IMR-90 (cell line): ENCODE measurements around the gene SMAD2. TPM values are rescaled to one million over a fixed set of nuclear protein-coding genes. Genes with fewer than 3 reads are reported as not detected.

Experiments
- ATAC-seq: fragments of 200-7000 bp; cut with Tn5 transposase; 2 replicates; pipeline ENCODE4 v1.9.1; 2020; ENCODE audit warnings: low read depth, mild to moderate bottlenecking, moderate library complexity
- BruUV-seq: library from RNA; stranded (reverse); fragments of 400-500 nt; replicated peaks from 2 replicates; lab custom pipeline; 2021; lab: Mats Ljungman, UMichigan
- CTCF ChIA-PET: fragments of 300-600 bp; formaldehyde crosslinking; extraction: SDS; loops from one replicate; lab custom pipeline; 2021; ENCODE audit warnings: antibody characterized with exemption; lab: Yijun Ruan, JAX
- POLR2A ChIA-PET: fragments of 300-600 bp; sonication (Branson Sonifier 250); formaldehyde crosslinking; loops from one replicate; lab custom pipeline; 2022; ENCODE audit warnings: antibody characterized with exemption; ENCODE audit not compliant: unreplicated experiment; lab: Charles Lee
- DNase-seq: peaks from one replicate; pipeline ENCODE4 v3.0.0; 2013
- H2AFZ ChIP-seq: replicated peaks from 2 replicates; pipeline ENCODE3; 2013; ENCODE audit warnings: low read length, mild to moderate bottlenecking; ENCODE audit not compliant: poor library complexity
- H2AK5ac ChIP-seq: 2 replicates; pipeline ENCODE4 v1.6.1; 2013; ENCODE audit warnings: low read depth, low read length, inconsistent platforms
- H2AK9ac ChIP-seq: replicated peaks from 2 replicates; pipeline ENCODE3; 2013; ENCODE audit warnings: mild to moderate bottlenecking, low read depth, low read length, moderate library complexity; ENCODE audit not compliant: poor library complexity
- H2BK120ac ChIP-seq: 2 replicates; pipeline ENCODE4 v1.6.1; 2013; ENCODE audit warnings: low read depth, low read length, inconsistent platforms
- H2BK15ac ChIP-seq: 3 replicates; pipeline ENCODE4 v1.6.1; 2013; ENCODE audit warnings: low read depth, low read length, inconsistent platforms
- H2BK20ac ChIP-seq: 2 replicates; pipeline ENCODE4 v1.6.1; 2013; ENCODE audit warnings: low read depth, mild to moderate bottlenecking, inconsistent platforms, low read length, moderate library complexity
- H2BK5ac ChIP-seq: 2 replicates; pipeline ENCODE4 v1.6.1; 2013; ENCODE audit warnings: mild to moderate bottlenecking, low read depth, low read length, inconsistent platforms; ENCODE audit not compliant: poor library complexity, severe bottlenecking
- H3K14ac ChIP-seq: replicated peaks from 2 replicates; pipeline ENCODE4 v1.6.1; 2013; ENCODE audit warnings: low read depth, low read length, inconsistent platforms
- H3K18ac ChIP-seq: 2 replicates; pipeline ENCODE4 v1.6.1; 2013; ENCODE audit warnings: low read depth, low read length, control low read depth
- H3K23ac ChIP-seq: 2 replicates; pipeline ENCODE4 v1.6.1; 2013; ENCODE audit warnings: low read depth, low read length, inconsistent platforms
- H3K27ac ChIP-seq: 2 replicates; pipeline ENCODE4 v1.5.1; 2013; ENCODE audit warnings: mild to moderate bottlenecking, control low read depth, low read length; ENCODE audit not compliant: insufficient read depth
- H3K27me3 ChIP-seq: 2 replicates; pipeline ENCODE4 v1.6.1; 2013; ENCODE audit warnings: low read length; ENCODE audit not compliant: control insufficient read depth, insufficient read depth
- H3K36me3 ChIP-seq: 2 replicates; pipeline ENCODE4 v1.6.1; 2013; ENCODE audit warnings: low read length, mixed read lengths; ENCODE audit not compliant: control insufficient read depth, insufficient read depth
- H3K4ac ChIP-seq: 2 replicates; pipeline ENCODE4 v1.6.1; 2013; ENCODE audit warnings: low read depth, low read length, inconsistent platforms
- H3K4me1 ChIP-seq: 2 replicates; pipeline ENCODE4 v1.6.1; 2013; ENCODE audit warnings: low read length, mixed read lengths; ENCODE audit not compliant: control insufficient read depth, insufficient read depth
- H3K4me2 ChIP-seq: 2 replicates; pipeline ENCODE4 v1.6.1; 2013; ENCODE audit warnings: low read depth, mild to moderate bottlenecking, control low read depth, low read length, moderate library complexity
- H3K4me3 ChIP-seq: 2 replicates; pipeline ENCODE4 v1.5.1; 2013; ENCODE audit warnings: low read depth, mild to moderate bottlenecking, control low read depth, low read length, moderate library complexity; ENCODE audit not compliant: insufficient read depth
- H3K56ac ChIP-seq: 2 replicates; pipeline ENCODE4 v1.6.1; 2013; ENCODE audit warnings: low read length, inconsistent platforms; ENCODE audit not compliant: insufficient read depth; ENCODE audit errors: extremely low read depth
- H3K79me1 ChIP-seq, 2 experiments: 2 replicates each; pipeline ENCODE4 v1.6.1; 2013; ENCODE audit warnings: low read length in 2 of 2, inconsistent platforms in 1 of 2, low read depth in 1 of 2
- H3K9ac ChIP-seq: 2 replicates; pipeline ENCODE4 v1.6.1; 2013; ENCODE audit warnings: low read depth, low read length, control low read depth
- H3K9me1 ChIP-seq: 2 replicates; pipeline ENCODE4 v1.6.1; 2013; ENCODE audit warnings: low read length, inconsistent platforms; ENCODE audit not compliant: insufficient read depth
- H3K9me3 ChIP-seq: 2 replicates; pipeline ENCODE4 v1.6.1; 2013; ENCODE audit warnings: low read length; ENCODE audit not compliant: control insufficient read depth, insufficient read depth
- H4K20me1 ChIP-seq: 2 replicates; pipeline ENCODE4 v1.6.1; 2013; ENCODE audit warnings: low read length, inconsistent platforms; ENCODE audit not compliant: insufficient read depth
- H4K5ac ChIP-seq: 2 replicates; pipeline ENCODE4 v1.6.1; 2013; ENCODE audit warnings: mild to moderate bottlenecking, low read depth, low read length, control low read depth
- H4K8ac ChIP-seq, 2 experiments: 2 replicates each; pipeline ENCODE4 v1.6.1; 2013; ENCODE audit warnings: low read depth in 2 of 2, low read length in 2 of 2, control low read depth in 1 of 2, inconsistent platforms in 1 of 2
- H4K91ac ChIP-seq: 2 replicates; pipeline ENCODE4 v1.6.1; 2013; ENCODE audit warnings: low read depth, low read length, inconsistent platforms; ENCODE audit not compliant: insufficient read depth
- BHLHE40 ChIP-seq: fragments of 150-350 bp; IDR thresholded peaks from 2 replicates; pipeline ENCODE4 v1.6.1; 2016; ENCODE audit warnings: mild to moderate bottlenecking, low read depth, low read length
- CEBPB ChIP-seq: IDR thresholded peaks from 2 replicates; pipeline ENCODE4 v1.6.1; 2012; ENCODE audit warnings: low read depth, low read length, improper control_type of control experiment
- CHD1 ChIP-seq: IDR thresholded peaks from 2 replicates; pipeline ENCODE4 v1.6.1; 2012; ENCODE audit warnings: low read depth, low read length, improper control_type of control experiment
- FOS ChIP-seq: fragments of 150-350 bp; IDR thresholded peaks from 2 replicates; pipeline ENCODE4 v1.6.1; 2016; ENCODE audit warnings: low read depth, low read length
- MAFK ChIP-seq: IDR thresholded peaks from 2 replicates; pipeline ENCODE4 v1.6.1; 2012; ENCODE audit warnings: low read depth, low read length, improper control_type of control experiment
- MAZ ChIP-seq: IDR thresholded peaks from 2 replicates; pipeline ENCODE4 v1.6.1; 2012; ENCODE audit warnings: low read depth, mild to moderate bottlenecking, low read length, improper control_type of control experiment, moderate library complexity, borderline replicate concordance
- MXI1 ChIP-seq: IDR thresholded peaks from 2 replicates; pipeline ENCODE4 v1.6.1; 2012; ENCODE audit warnings: low read depth, mild to moderate bottlenecking, low read length, moderate library complexity, borderline replicate concordance
- NFE2L2 ChIP-seq: fragments of 150-350 bp; IDR thresholded peaks from 2 replicates; pipeline ENCODE4 v1.6.1; 2016; ENCODE audit warnings: low read depth, mild to moderate bottlenecking, low read length
- POLR2A ChIP-seq: IDR thresholded peaks from 2 replicates; pipeline ENCODE4 v1.6.1; 2012; ENCODE audit warnings: mild to moderate bottlenecking, low read depth, low read length
- RAD21 ChIP-seq: IDR thresholded peaks from 2 replicates; pipeline ENCODE4 v1.6.1; 2012; ENCODE audit warnings: low read length, improper control_type of control experiment
- RCOR1 ChIP-seq: IDR thresholded peaks from 2 replicates; pipeline ENCODE4 v1.6.1; 2012; ENCODE audit warnings: mild to moderate bottlenecking, low read length, improper control_type of control experiment; ENCODE audit not compliant: insufficient replicate concordance
- RFX5 ChIP-seq: IDR thresholded peaks from 2 replicates; pipeline ENCODE4 v1.8.0; 2012; ENCODE audit warnings: low read depth, mild to moderate bottlenecking, low read length, moderate library complexity
- SMC3 ChIP-seq: fragments of 150-350 bp; IDR thresholded peaks from 2 replicates; pipeline ENCODE4 v1.6.1; 2016; ENCODE audit warnings: low read depth, mild to moderate bottlenecking, antibody characterized with exemption, low read length, moderate library complexity
- WGBS, 2 experiments: methylation state at CpG; one replicate each; pipeline versions ENCODE4 v1.1.5 to v1.1.7; 2013; ENCODE audit warnings: missing lambda C conversion rate in 2 of 2; ENCODE audit not compliant: insufficient read length in 1 of 2; ENCODE audit errors: extremely low coverage in 2 of 2; 5-methylcytosine and 5-hydroxymethylcytosine counted together
- dilution Hi-C: fragments of 300-500 bp; cut with HindIII; formaldehyde crosslinking; loops from one replicate; pipeline ENCODE4 v1.14.3; 2018; ENCODE audit warnings: low sequenced_read_pairs; ENCODE audit not compliant: unreplicated experiment
- in situ Hi-C: fragments of 300-500 bp; cut with MboI; formaldehyde crosslinking; loops from 3 replicates; pipeline ENCODE4 v1.14.3; 2019; ENCODE audit warnings: low sequenced_read_pairs, inconsistent platforms, mixed read lengths
- intact Hi-C: fragments of 100-400 bp; cut with micrococcal nuclease; formaldehyde crosslinking; loops from 2 replicates; pipeline ENCODE4 v1.10.0; 2022
- polyA plus RNA-seq, 3 experiments: library from polyadenylated mRNA; depleted of rRNA; stranded (reverse); fragments of >200 nt; gene quantifications; 2 replicates each; pipeline ENCODE4 v1.2.3, GENCODE V29; 2012; ENCODE audit warnings: low replicate concordance in 1 of 3
- total RNA-seq: library from RNA; depleted of rRNA; stranded (reverse); fragments of >200 nt; gene quantifications from 2 replicates; pipeline ENCODE4 v1.2.3, GENCODE V29; 2012
- TF ChIP-seq, protein P1 (sequence below): fragments of 150-350 bp; IDR thresholded peaks from 2 replicates; pipeline ENCODE4 v1.6.1; 2016; ENCODE audit warnings: low read depth, mild to moderate bottlenecking, low read length, moderate library complexity, borderline replicate concordance
- TF ChIP-seq, protein P2 (sequence below): conservative IDR thresholded peaks from 2 replicates; pipeline ENCODE4 v1.5.1; 2012; ENCODE audit warnings: mild to moderate bottlenecking, low read depth, low read length, improper control_type of control experiment

Gene SMAD2
- total and polyA plus RNA-seq, 2 of the 4 experiments (the other 2 are of a cell fraction): 41.7 to 171 TPM

DNA sequence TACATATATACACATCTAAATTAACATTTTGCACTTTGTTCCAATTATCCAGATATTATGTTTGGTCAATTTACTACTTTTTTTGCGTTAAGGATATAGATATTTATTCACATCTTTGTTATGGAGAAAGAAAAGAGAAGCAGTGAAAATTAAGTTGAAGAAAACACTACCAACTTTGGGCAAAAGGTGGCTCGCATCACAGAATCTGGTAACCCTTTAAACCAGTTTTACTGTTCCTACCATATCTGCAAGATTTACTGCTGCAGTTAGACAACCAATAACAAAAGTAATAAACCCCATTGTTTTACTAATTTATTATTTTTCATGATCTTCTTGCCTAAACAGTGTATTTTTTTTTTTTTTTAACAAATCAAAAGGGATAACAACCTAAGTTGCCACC is 53.6 kb downstream of the SMAD2 start:
- H4K91ac ChIP-seq: no peak overlapping the region
- H3K4me2 ChIP-seq: no peak overlapping the region
- H3K9me3 ChIP-seq: no peaks in the 10 kb centered on the region
- TF ChIP-seq SMC3 (no peak), BHLHE40 (no peak), FOS (no peak), RFX5 (no peak), MAFK (no peak), POLR2A (no peak), RAD21 (no peak), MAZ (no peak), MXI1 (no peak), CEBPB (no peak), NFE2L2 (no peak), CHD1 (no peak), RCOR1 (no peak)
- TF ChIP-seq, protein P1, sequence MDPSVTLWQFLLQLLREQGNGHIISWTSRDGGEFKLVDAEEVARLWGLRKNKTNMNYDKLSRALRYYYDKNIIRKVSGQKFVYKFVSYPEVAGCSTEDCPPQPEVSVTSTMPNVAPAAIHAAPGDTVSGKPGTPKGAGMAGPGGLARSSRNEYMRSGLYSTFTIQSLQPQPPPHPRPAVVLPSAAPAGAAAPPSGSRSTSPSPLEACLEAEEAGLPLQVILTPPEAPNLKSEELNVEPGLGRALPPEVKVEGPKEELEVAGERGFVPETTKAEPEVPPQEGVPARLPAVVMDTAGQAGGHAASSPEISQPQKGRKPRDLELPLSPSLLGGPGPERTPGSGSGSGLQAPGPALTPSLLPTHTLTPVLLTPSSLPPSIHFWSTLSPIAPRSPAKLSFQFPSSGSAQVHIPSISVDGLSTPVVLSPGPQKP: no peak
- TF ChIP-seq, protein P2, sequence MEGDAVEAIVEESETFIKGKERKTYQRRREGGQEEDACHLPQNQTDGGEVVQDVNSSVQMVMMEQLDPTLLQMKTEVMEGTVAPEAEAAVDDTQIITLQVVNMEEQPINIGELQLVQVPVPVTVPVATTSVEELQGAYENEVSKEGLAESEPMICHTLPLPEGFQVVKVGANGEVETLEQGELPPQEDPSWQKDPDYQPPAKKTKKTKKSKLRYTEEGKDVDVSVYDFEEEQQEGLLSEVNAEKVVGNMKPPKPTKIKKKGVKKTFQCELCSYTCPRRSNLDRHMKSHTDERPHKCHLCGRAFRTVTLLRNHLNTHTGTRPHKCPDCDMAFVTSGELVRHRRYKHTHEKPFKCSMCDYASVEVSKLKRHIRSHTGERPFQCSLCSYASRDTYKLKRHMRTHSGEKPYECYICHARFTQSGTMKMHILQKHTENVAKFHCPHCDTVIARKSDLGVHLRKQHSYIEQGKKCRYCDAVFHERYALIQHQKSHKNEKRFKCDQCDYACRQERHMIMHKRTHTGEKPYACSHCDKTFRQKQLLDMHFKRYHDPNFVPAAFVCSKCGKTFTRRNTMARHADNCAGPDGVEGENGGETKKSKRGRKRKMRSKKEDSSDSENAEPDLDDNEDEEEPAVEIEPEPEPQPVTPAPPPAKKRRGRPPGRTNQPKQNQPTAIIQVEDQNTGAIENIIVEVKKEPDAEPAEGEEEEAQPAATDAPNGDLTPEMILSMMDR: no peak
- no peak overlapping the region for H2BK5ac ChIP-seq
- H3K36me3 ChIP-seq: peaks cover 1% of the 10 kb centered on the region; the same call in 1 of the 2 replicates
- H2BK120ac ChIP-seq: no peak overlapping the region
- H2AFZ ChIP-seq: no peak overlapping the region
- no peak overlapping the region for H4K5ac ChIP-seq
- H3K23ac ChIP-seq: no peak overlapping the region
- H3K9ac ChIP-seq: no peak overlapping the region
- H2AK9ac ChIP-seq: no peak overlapping the region
- no peak overlapping the region for H3K27ac ChIP-seq
- peaks cover 13% of the 10 kb centered on the region for H4K20me1 ChIP-seq
- BruUV-seq: no TSS peak
- no peak overlapping the region for H3K18ac ChIP-seq
- no peak overlapping the region for H2AK5ac ChIP-seq
- intact Hi-C loops (no loop called here), dilution Hi-C loops (no loop called here), in situ Hi-C loops (no loop called here)
- H3K4me3 ChIP-seq: no peak overlapping the region
- ChIA-PET POLR2A (no interaction called here), CTCF (no interaction called here)
- no peaks in the 10 kb centered on the region for H3K27me3 ChIP-seq
- WGBS, 2 experiments: no CpG with 5 or more reads among the region's 2 CpGs
- no peak overlapping the region for H3K4ac ChIP-seq
- H3K14ac ChIP-seq: no peak overlapping the region
- no peak overlapping the region for H4K8ac ChIP-seq
- ATAC-seq (no peak), DNase-seq (no peak)
- no peak overlapping the region for H2BK15ac ChIP-seq
- 0 out of 2 replicates have a peak, but pooled peaks cover 2% of the 10 kb centered on the region for H3K4me1 ChIP-seq
- H3K56ac ChIP-seq: no peak overlapping the region
- H2BK20ac ChIP-seq: no peak overlapping the region
- peaks cover 14 to 45% of the 10 kb centered on the region in 2 experiments for H3K79me1 ChIP-seq
- peaks cover 4% of the 10 kb centered on the region for H3K9me1 ChIP-seq
